ENCODE measurements around the gene WDR91.
"Not testable (repeated sequence)": the region's sequence is repeated elsewhere in the genome, so short reads cannot be mapped to it uniquely, and the experiment has no call there.

The WDR91 gene

GRCh38 chr7:135174941-135175340, 36.4 kb downstream of the WDR91 start:
- no peak for DNase-seq

- DNase-seq = not testable (repeated sequence)
Measured at GRCh38 chr7:135173916-135174315, 37.4 kb downstream of the WDR91 start.

- not testable (repeated sequence) for DNase-seq
Measured at GRCh38 chr7:135171581-135172291, 39.6 kb downstream of the WDR91 start.

GRCh38 chr7:135170998-135171481, 40.3 kb downstream of the WDR91 start:
- DNase-seq = not testable (repeated sequence)

- DNase-seq = peak; percentile 91
Measured at GRCh38 chr7:135170274-135170997, 40.9 kb downstream of the WDR91 start, which contains the start of gene CYREN. Gene CYREN (minus strand): TSS chr7:135170707. CDS start chr7:135168922, 1,785 bp downstream.

- DNase-seq = no peak
Measured at GRCh38 chr7:135169964-135170273, 41.4 kb downstream of the WDR91 start.

- no peak for DNase-seq
Measured at GRCh38 chr7:135169141-135169963, 42.0 kb downstream of the WDR91 start.

GRCh38 chr7:135168489-135169140, 42.7 kb downstream of the WDR91 start:
- no peak for DNase-seq

GRCh38 chr7:135168001-135168400, 43.3 kb downstream of the WDR91 start:
- no peak for DNase-seq

GRCh38 chr7:135167365-135167917, 43.9 kb downstream of the WDR91 start:
- no peak for DNase-seq

GRCh38 chr7:135166338-135166990, 44.9 kb downstream of the WDR91 start:
- no peak for DNase-seq

- DNase-seq = no peak
Measured at GRCh38 chr7:135165862-135166261, 45.5 kb downstream of the WDR91 start.

- no peak for DNase-seq
Measured at GRCh38 chr7:135164357-135165061, 46.8 kb downstream of the WDR91 start.

GRCh38 chr7:135162382-135163001, 48.8 kb downstream of the WDR91 start:
- no peak for DNase-seq

GRCh38 chr7:135161669-135162068, 49.7 kb downstream of the WDR91 start:
- DNase-seq = no peak

- DNase-seq = no peak
Measured at GRCh38 chr7:135160858-135161653, 50.3 kb downstream of the WDR91 start.

- DNase-seq = no peak
Measured at GRCh38 chr7:135160098-135160857, 51.0 kb downstream of the WDR91 start.

GRCh38 chr7:135159359-135160085, 51.8 kb downstream of the WDR91 start:
- no peak for DNase-seq
